IPS DF 19.7 (cell line): ENCODE results near the gene MGLL.

Source experiments
- DNase-seq: peaks from one replicate; pipeline ENCODE4 v3.0.0-alpha.2; 2013; ENCODE audit warnings: low read depth, low spot score

MGLL gene

GRCh38 chr3:127741690-127742089 is 80.6 kb downstream of the MGLL start:
- DNase-seq, result no peak

GRCh38 chr3:127741246-127741645 is 81.1 kb downstream of the MGLL start:
- no peak for DNase-seq

DNA sequence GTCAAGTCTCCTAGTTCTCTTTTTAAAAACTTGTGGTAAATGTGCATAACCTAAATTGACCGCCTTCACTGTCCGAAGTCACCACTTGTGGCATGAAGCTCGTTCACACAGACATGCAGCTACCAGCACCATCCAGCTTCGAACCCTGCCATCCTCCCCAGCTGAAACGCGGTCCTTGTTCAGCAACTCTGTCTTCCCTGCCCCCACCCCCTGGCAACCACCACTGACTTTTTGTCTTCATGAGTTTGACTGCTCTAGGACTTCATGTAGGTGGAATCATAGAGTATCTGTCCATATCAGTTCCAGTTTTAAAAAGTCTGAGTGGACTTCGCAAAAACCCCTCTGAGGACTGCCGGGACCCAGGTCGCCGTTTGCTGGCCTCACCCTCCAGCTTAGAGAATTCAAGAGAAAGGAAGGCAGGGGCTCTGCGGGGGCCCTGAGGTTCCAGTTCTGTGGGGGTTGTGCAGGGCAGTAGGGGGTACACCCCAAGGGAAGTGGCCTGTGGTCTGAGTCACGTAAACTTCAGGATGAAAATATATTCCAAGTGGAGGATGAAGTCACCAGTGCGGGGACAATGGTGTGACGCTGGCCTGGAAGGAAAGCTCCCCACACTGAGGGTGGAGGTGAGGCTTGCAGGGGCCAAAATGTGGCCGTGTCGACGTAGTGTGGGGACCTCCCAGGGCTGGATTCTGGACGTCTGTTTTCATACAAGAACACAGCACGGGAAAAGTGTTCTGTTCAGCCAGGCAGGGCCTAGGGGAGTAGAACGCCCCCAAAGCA is 82.0 kb downstream of the MGLL start:
- DNase-seq, result no peak

DNA sequence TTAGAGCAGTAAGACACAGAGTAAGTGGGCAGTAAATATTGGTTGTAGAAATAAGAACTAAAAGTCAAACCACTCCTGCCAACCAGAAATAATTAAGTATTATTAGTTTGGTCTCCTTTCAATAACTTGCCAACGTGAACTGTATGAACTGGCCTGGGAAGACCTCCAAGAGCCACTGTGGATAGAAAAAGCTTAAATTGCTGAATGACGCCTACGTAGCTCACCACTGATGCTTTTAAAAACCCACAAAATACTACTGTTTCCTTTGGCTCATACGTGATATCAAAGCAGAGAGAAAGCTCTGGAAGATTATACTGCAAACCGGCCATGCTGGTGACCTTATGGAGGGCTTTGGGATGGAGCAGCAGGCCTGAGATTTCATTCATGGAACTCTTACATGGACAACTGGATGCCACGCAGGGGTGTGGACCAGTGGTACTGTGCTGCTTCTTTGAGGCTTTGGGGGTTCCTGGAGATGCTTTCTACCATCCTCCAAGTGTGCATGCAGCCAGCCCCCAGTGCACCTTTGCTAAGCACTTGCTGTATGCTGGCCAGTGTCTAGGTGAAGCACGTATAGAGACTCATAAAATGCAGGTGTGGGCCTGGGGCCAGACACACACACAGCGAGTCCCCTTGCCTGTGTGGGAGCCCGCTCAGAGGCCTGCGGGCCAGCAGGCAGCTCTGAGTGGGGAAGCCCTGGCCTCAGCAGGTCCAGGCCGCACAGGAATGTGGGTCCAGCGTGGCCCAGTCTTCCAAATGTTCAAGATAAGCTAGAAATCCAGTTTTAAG is 82.8 kb downstream of the MGLL start:
- no peak for DNase-seq

GRCh38 chr3:127738192-127738840 is 84.0 kb downstream of the MGLL start:
- no peak for DNase-seq

- DNase-seq, result no peak
Observed at GRCh38 chr3:127736801-127737539, 85.3 kb downstream of the MGLL start.

GRCh38 chr3:127735767-127736693 is 86.3 kb downstream of the MGLL start:
- no peak for DNase-seq

GRCh38 chr3:127734754-127735473 is 87.4 kb downstream of the MGLL start:
- DNase-seq, result no peak

DNA sequence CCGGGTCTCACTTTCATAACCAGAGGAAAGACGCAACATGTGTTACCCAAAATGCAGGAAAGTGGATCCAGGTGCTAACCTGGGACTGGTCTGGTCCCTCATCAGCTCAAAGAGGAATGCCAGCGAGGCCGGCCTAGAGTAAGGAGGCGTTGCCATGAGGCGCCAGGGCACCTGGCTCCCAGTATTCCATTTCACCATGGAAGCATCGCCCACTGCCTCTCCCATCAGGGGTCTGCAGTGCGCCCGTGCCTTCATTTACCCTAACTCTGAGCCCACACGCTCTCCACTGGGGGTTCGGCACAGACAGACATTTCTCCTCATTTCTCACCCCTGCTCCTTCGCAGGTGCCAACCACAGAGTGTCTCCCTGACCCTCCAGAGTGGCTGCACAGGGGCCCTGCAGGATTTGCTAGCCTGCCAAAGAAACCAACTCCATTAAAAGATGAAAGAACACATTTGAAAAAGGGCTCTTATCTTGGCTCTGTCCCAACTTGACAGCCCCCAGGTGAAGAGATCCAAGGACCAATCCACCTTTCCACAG is 88.1 kb downstream of the MGLL start:
- DNase-seq, result no peak

DNA sequence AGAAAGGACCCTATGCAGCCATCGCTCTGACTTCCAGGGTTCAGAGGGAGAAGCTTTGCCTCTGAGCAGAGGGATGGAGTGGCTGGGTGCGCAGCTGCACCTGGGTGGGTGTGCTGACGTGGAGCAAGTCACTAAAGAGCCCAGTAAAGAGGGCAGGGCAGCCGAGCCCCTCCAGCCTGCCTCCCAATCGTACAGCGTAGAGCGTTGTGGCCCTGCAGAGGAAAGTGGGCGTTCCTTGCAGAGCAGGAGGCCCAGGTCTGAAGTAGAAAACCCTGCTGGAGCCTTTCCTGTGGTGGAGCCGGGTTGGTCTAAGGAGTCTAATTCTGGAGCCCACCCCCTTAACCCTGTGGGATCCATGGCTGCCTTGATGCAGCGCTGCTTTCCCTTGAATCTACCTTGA is 88.5 kb downstream of the MGLL start:
- DNase-seq, result no peak

- no peak for DNase-seq
Observed at GRCh38 chr3:127732879-127733350, 89.4 kb downstream of the MGLL start.

DNA sequence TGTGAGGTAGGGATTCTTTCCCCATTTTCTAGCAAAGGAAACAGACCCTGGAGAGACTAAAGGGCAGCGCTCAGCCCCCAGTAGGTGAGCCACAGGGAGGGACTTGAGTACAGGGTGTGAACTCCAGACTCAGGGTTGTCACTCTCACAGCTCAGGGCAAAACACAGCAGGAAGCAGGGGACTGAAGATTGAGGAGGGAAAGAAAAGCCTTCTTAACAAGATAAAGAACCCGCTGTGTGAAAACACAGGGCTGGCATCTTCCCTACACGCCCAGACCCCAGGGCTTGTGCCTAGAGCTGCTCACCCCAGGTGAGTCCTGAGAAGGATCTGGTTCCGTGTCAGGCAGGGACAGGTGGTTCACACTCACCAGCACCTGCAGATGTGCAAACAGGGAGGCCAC is 90.0 kb downstream of the MGLL start:
- peak; percentile 42 for DNase-seq

DNA sequence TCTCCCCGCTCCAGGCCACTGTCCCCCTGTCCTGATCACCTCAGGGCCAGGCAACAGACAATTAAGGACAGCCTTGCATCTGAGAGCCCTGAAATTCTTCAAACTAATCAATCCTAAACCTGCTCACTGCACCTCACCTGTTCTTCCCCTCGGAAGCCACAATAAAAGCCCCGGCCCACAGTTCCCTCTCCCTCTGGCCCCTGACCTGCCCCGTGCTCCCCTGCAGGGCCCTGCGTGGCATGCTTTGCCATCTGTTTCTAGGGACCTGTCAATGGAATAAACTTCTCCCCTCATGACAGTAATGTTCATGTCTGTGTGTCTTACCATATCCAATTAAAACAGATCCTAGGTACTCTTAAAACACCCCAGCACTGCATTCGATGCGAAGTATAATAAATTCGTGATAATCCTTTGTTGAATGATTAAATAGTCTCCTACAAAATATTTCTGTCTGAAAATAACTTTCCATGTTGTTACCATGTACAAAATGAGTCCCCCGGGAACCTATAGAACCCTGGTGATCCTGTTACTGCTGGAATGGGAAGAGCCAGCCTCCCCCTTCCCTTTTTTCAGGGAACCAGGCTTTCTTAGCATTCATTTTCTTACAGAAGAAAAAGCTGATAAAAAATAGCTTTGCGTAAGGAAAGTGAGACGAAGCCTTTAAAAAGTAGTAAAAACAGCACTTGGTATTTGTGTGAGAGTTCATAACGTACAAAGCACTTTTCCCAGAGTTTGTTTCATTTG is 90.6 kb downstream of the MGLL start:
- DNase-seq, result no peak

GRCh38 chr3:127730666-127731295 is 91.5 kb downstream of the MGLL start:
- DNase-seq, result no peak

DNA sequence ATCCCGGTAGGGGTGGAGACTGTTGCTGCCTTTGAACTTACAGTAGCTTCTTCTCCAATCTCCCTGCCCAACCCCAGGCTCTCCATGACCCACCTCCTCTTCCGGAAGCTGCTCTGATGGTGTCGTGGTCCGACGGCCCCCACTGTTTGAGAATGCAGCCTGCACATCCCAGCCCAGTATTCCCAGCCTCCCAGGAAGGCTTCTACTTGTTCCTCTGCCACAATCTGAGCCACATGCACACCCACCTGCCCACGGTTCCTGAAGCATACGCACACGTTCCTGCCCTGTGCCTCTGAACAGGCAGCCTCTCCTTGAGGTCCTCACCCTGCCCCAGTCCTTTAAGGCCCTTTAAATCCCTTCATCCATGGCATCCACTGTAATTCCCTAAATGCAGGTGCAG is 92.1 kb downstream of the MGLL start:
- DNase-seq, result no peak

GRCh38 chr3:127729556-127730056 is 92.7 kb downstream of the MGLL start:
- DNase-seq, result no peak

DNA sequence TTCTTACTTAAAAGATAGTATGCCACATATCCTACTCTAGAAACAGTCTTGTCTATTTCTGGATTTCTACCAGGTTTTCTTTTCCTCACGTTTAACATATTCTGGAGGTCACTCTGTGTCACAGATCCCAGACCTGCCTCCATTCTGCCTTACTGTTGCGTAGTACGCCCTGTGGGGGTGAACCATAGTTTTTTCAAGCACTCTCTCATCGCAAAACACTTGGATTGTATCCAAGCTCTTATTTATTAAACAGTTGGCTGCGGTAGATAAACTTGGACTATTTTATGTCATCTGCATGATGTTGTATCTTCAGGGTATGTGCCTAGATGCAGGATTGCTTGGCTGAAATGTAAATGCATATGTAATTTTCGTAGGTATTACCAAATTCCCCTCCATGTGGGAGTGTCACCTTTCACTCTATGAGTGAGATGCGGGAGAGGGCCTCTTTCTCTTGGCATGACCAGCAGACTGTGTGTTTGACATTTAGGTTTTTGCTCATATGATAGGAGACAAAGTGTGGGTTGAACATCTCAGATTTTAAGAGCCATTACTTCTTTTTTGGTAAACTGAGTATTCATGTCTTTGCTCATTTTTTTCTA is 93.8 kb downstream of the MGLL start:
- DNase-seq, result no peak

GRCh38 chr3:127726894-127727293 is 95.4 kb downstream of the MGLL start:
- no peak for DNase-seq
